HG02973 (cell line): ENCODE results near the gene ELOB.

ENCODE experiments used
- ATAC-seq: cut with Tn5 transposase; IDR thresholded peaks from one replicate; pipeline ENCODE4 v1.9.1; 2021; ENCODE audit warnings: moderate library complexity; ENCODE audit not compliant: unreplicated experiment

Gene ELOB

GRCh38 chr16:2784358-2785100 lies 7.4 kb upstream of the ELOB start:
- ATAC-seq: no peak

DNA sequence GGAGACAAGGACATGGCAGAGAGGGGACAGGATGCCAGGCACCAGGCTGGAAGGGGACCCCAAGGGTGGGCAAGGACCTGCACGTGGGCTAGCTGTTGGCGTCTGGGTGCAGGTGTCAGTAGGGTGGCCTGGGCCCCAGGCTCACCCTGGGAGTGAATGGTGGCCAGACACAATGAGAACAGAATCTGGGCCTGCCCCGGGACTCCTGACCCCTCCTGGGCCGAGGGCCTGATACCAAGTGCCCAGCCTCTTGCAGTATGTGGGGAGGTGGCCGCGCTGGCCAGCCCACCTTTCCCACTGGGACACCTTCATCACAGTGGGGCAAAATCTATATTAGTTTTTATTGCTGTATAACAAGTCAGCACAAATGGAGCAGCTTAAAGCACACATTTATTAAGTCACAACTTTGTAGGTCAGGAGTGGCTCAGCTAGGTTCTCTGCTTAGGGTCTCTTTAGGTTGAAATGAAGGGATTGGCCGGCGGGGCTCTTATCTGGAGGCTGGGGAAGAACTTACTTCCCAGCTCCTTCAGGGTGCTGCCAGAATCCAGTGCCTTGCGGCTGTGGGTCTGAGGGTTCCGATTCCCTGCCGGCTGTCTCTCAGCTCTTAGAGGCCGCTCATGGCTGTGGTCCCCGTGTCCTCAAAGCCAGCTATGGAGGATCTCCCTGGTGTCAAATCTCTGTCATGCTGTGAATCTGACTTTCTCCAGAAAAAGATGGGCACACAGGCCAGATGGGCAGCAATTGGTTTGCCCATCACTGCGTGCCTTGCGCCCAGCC lies 6.7 kb upstream of the ELOB start:
- ATAC-seq: no peak

GRCh38 chr16:2782583-2783351 lies 5.7 kb upstream of the ELOB start:
- no peak for ATAC-seq

DNA sequence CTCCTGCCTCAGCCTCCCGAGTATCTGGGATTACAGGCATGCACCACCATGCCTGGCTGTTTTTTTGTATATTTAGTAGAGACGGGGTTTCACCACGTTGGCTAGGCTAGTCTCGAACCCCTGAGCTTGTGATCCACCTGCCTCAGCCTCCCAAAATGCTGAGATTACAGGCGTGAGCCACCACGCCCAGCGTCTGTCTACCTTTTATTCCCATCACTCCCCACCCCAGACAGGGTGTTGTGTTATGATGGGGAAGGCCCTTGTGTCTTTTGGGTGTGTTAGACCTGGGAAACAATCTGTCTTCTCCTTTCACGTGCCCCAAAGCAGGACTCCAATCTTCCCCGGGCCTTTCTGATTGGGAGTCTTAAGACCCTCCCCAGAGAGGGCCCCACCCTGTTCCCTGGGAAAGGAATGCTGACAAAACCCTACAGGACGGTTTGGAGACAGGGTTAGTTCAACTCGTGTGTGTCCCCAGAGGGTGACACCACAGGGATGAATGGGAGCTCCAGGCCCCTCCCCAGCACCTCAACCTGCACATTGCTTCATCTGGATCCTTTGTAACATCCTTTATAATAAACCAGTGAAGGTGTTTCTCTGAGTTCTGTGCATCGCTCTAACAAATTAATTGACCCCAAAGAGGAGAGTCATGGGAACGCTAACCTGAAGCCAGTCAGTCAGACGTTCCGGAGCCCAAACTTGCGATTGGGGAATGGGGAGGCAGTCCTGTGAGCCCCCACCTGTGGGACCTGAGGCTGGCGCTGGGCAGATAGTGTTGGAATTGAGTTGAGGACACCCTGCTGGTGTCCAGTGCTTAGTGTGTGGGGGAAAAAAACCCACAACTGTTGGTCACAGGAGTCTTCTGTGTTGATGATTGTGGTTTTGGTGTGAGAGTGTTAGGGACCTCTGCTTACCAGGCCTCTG lies 3.2 kb upstream of the ELOB start:
- no peak for ATAC-seq

DNA sequence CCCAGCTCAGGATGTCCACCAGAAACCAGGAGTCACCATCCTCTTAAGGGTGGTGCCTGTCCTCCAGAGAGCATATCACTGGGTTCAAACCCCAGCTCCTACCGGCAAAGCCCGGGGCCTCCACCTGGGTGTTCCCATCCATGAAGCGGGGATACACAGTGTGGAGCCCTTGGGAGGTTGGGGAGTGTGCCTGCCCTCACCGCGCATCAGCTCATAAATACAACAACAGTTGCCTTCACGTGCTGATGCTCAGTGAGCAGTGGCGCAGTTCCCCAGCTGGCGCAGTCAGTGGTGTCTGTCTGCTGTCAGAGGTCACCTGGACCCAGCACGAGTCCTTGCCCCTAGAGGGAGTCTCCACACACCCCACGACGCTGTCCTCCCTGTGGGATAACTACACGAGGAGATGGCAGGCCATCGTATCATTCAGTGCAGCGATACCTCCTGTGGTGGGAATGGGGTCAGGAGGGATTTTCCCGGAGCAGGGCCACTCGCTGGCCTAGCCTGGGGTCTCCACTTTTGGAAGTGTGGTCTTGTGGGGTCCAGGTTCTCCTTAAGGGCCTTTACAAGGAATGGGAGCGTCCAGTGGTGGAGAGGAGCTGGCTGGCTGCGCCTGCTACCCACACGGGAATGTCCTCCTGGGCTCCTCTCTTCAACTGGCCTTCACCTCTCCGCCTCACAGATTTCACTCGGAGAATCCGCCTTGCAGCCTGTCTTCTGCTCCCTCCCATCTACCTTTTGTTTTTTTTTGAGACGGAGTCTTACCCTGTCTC lies 2.3 kb upstream of the ELOB start:
- ATAC-seq: no peak

DNA sequence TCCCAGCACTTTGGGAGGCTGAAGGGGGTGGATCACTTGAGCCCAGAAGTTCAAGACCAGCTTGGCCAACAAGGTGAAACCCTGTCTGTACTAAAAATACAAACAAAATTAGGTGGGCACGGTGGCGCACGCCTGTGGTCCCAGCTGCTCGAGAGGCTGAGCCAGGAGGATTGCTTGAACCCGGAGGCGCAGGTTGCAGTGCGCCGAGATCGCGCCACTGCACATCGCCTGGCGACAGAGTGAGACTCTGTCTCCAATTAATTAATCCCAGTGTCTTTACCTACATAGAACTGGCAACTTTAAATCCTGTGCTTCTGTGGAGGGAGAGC lies 1.5 kb upstream of the ELOB start:
- no peak for ATAC-seq

- no peak for ATAC-seq
Observed at GRCh38 chr16:2777903-2778629, 986 bp upstream of the ELOB start.

- no peak for ATAC-seq
Observed at GRCh38 chr16:2776500-2777139, 460 bp downstream of the ELOB start.

GRCh38 chr16:2775765-2776499 lies 1.1 kb downstream of the ELOB start:
- ATAC-seq: no peak

- no peak for ATAC-seq
Observed at GRCh38 chr16:2775131-2775716, 1.9 kb downstream of the ELOB start.

- no peak for ATAC-seq
Observed at GRCh38 chr16:2774161-2774891, 2.8 kb downstream of the ELOB start.

DNA sequence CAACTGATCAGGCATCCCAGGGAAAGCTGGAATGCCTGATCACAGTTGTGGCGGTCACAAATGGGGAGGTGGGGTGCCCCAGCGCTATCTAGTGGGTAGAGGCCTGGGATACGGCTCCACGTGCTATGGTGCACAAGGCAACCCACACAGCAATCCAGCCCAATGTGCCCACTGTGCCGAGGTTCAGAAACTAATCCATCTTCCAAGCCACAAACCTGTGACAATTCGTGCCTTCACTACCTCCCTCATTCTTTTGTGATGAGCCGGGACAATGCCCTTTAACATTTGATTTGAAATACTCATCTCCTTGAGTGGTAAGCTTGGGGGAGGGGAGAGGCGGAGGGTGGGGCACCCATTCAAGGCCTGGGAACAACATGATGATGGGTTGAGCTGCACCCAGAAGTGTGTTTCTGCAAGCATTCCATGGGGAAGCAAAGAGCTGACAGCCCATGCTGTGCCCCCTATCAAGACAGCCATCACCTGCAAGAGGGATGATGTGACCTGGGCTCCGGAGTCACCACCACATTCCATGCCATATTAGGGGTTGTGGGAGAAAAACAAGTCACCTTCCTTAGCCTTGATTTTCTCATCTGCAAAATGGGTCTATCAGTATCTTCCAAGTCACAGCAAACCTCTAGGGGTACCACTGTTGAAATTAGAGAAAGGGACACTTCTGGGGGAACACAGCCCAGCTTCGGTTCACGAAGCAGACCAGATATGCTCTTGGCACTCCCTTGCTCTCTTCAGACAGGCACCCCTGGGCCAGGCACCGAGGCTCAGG lies 3.7 kb downstream of the ELOB start:
- no peak for ATAC-seq

DNA sequence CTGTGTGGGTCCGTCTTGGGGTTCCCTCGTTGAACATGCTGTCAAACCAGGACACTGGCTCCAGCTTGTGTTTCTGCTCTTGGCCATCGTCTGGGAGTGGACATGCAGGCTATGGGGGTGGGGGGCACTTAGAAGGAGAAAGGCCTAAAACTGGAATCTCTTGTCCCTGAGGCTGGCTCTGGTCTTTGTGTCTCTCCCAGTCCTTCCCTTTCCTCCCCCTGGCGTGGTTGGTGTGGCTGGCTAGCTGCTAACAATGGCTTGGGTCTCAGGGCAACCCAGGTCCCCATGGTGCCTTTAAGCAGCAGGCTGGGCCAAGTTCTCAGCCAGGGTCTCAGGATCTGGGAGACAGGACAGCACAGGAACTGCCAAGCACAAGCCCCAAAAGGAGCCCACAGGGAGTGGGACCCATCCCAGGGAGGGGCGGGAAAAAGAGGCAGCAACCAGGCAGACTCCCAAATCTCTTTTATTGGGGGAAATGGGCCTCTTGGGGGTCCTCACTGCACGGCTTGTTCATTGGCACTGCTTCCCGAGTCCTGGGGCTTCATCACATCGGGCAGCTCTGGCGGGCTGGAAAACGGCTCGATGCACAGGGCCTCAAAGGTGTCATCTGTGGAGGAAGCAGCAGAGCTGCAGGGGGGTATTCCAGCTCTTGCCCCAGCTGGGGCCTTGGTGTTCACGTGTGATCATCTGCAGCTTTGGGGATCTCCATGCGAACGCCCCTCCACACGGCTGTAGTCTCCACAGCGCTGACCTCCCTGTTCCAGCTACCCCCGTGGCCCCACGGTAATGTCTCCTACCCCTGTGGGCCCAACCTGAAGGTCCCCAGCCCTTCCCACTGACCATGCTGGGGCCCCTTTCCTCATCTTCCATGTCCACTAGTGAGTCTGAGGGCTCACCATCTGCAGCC lies 5.3 kb downstream of the ELOB start:
- ATAC-seq: no peak

GRCh38 chr16:2770057-2770951 lies 6.8 kb downstream of the ELOB start:
- ATAC-seq: no peak
